ENCODE results near the gene KIAA1671. TPM values are rescaled to one million over a fixed set of nuclear protein-coding genes. Genes with fewer than 3 reads are reported as not detected.

Gene KIAA1671
- total and polyA plus RNA-seq, 9 of the 15 experiments (the other 6 are each of a cell fraction or from before 2014, with no cell fraction given), result under 0.01 to 0.11 (median 0.02) TPM; not detected in 5

- Histone ChIP-seq H3K27me3 (ENCODE audit: control insufficient read depth in 2 of 2, insufficient read depth in 2 of 2, low read length in 2 of 2) (no peaks in the 10 kb centered on the region; a peak in 2 of 5 replicates), H3K36me3 (ENCODE audit: control insufficient read depth, insufficient read depth, low read length) (no peaks in the 10 kb centered on the region), H3K4me2 (ENCODE audit: insufficient read depth, low read length) (no peak overlapping the region), H3K27ac (ENCODE audit: extremely low read depth, low read depth, low read length) (no peak overlapping the region), H3K4me1 (replicated peaks in 1 of 2; ENCODE audit: control insufficient read depth in 2 of 2, insufficient read depth in 2 of 2, low read length in 2 of 2) (no peaks in the 10 kb centered on the region), H3K9me1 (ENCODE audit: control insufficient read depth, insufficient read depth, low read length) (no peaks in the 10 kb centered on the region), H2AFZ (ENCODE audit: low read depth, low read length) (no peak overlapping the region), H3K9me3 (replicated peaks; ENCODE audit: control insufficient read depth, insufficient read depth, low read depth, low read length) (no peaks in the 10 kb centered on the region), H3K4me3 (no peak overlapping the region), H3K79me2 (ENCODE audit: control insufficient read depth, insufficient read depth, low read length) (no peaks in the 10 kb centered on the region), H3K9ac (ENCODE audit: insufficient read depth in 1 of 2, low read depth in 2 of 2, low read length in 2 of 2) (no peak overlapping the region), H4K20me1 (replicated peaks; ENCODE audit: control insufficient read depth, insufficient read depth, low read length) (no peaks in the 10 kb centered on the region)
- intact Hi-C loops (cut with micrococcal nuclease) (no loop called here), in situ Hi-C loops (cut with MboI) (no loop called here)
- ChIA-PET POLR2A (interaction anchor here (1.1 kb wide), 2 partner anchors 12 to 15 kb away, joined by 3 to 4 read pairs; no protein-coding TSS in a partner anchor), CTCF (ENCODE audit: low intra/inter-chr PET ratio) (no interaction called here)
- BruUV-seq (replicated peaks), result no TSS peak
- ATAC-seq (no peak), FAIRE-seq (no peak), DNase-seq (ENCODE audit: extremely low read depth in 1 of 4, low spot score in 3 of 4) (no peak)
- WGBS (ENCODE audit: insufficient coverage, low coverage, missing lambda C conversion rate), result 8% methylated on average over 9 of the region's 9 CpGs
- TF ChIP-seq ZNF707 (CRISPR knock-in tag; conservative IDR thresholded peaks at IDR 0.05) (no peak), HDAC3 (IDR thresholded peaks at IDR 0.05; ENCODE audit: borderline replicate concordance, partially characterized antibody) (no peak), ZNF174 (CRISPR knock-in tag; IDR thresholded peaks at IDR 0.05) (no peak), ZNF639 (CRISPR knock-in tag; conservative IDR thresholded peaks at IDR 0.05 in 1 of 2, IDR thresholded peaks at IDR 0.05 in 1 of 2) (no peak), ZNF232 (CRISPR knock-in tag; IDR thresholded peaks at IDR 0.05) (no peak), ZNF512 (tag; IDR thresholded peaks at IDR 0.05) (no peak)
Measured at GRCh38 chr22:25125693-25126357, 173.3 kb downstream of the KIAA1671 start.
